SHP77 (cell line): ENCODE measurements around the gene CHCHD3.

Experiments used
- DNase-seq, 2 experiments: peaks; one replicate each; lab custom pipeline; 2025; lab: John Stamatoyannopoulos, UW

The CHCHD3 gene

GRCh38 chr7:132773527-132773956 is 308.3 kb downstream of the CHCHD3 start:
- no peak for DNase-seq

- no peak for DNase-seq
Observed at GRCh38 chr7:132771301-132771730, 310.6 kb downstream of the CHCHD3 start.

GRCh38 chr7:132770055-132770454 is 311.8 kb downstream of the CHCHD3 start:
- no peak for DNase-seq

- DNase-seq, result no peak
Observed at GRCh38 chr7:132769280-132769679, 312.6 kb downstream of the CHCHD3 start.

DNA sequence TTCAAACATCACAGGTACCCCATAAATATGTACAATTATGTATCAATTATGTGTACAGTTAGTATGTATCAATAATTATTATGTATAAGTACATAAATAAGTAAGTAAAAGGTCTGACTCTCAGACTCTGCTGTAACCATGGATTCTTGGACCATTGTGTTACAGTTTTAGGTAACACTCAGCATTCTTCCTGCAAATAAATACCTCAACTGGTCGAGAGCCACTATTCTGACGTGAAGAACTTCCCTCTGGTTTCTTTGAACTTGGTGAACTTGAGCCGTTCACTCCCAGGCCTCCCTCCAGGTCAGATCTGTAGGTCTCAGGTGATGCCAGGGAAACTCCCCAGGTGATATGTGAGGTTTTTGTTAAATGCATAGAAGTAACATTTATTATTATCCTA is 313.8 kb downstream of the CHCHD3 start:
- DNase-seq, result no peak

DNA sequence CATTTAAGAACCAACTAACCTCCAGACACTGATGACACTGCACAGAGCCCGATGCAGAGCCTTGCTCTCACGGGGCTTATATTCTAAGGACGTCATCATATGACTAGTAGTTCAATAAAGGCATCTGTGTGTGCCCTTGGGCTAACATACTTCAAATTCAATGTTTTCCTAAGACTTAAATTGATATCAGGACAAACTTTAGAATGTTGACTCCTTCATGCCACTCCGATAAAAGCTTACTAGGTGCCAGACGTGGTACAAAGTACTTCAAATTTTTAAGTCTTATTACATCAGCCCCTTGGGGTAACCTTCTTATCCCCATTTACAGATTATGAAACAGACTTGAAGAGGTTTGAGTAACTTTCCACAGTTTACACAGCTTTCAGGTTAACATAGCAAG is 314.5 kb downstream of the CHCHD3 start:
- DNase-seq, result no peak

- DNase-seq, result no peak
Observed at GRCh38 chr7:132766660-132767059, 315.2 kb downstream of the CHCHD3 start.

DNA sequence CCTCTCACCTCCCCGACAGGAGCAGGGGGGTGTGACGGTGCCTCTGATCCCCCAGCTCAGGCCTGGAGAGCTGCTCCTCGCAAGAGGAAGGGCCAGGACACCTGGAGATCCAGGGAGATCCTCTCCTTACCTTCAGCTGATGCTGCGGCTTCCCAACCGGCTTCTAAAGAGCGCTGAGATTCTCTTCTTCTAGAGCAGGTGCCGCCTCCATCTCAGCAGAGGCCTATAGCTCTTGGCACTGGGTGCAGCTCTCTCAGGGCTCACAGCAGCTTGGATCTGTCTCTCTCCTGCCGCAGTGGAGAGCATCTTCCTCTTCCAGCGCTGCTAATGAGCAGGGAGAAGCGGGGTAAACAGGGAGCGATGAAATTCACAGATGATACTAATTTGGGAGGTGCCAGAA is 316.0 kb downstream of the CHCHD3 start:
- DNase-seq, result no peak

GRCh38 chr7:132764762-132765161 is 317.1 kb downstream of the CHCHD3 start:
- DNase-seq, result no peak

GRCh38 chr7:132760866-132761265 is 321.0 kb downstream of the CHCHD3 start:
- DNase-seq, result no peak

DNA sequence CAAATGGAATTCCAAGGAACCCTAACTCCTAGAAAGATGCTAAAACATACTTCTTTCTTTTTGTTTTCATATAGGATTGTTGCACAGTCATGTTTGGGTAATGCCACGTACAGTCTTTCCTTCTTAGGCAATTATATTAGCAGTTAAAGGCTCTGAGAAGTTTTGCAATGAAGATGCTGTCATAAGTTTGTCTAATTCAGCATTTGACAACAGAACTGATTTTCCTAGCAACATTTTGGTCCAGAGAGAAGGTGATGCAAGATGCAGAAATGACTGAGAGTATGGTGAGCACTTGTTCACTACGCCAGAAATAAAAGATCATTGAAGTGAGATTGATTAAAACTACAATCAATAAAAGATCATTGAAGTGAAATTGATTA is 321.7 kb downstream of the CHCHD3 start:
- no peak for DNase-seq

DNA sequence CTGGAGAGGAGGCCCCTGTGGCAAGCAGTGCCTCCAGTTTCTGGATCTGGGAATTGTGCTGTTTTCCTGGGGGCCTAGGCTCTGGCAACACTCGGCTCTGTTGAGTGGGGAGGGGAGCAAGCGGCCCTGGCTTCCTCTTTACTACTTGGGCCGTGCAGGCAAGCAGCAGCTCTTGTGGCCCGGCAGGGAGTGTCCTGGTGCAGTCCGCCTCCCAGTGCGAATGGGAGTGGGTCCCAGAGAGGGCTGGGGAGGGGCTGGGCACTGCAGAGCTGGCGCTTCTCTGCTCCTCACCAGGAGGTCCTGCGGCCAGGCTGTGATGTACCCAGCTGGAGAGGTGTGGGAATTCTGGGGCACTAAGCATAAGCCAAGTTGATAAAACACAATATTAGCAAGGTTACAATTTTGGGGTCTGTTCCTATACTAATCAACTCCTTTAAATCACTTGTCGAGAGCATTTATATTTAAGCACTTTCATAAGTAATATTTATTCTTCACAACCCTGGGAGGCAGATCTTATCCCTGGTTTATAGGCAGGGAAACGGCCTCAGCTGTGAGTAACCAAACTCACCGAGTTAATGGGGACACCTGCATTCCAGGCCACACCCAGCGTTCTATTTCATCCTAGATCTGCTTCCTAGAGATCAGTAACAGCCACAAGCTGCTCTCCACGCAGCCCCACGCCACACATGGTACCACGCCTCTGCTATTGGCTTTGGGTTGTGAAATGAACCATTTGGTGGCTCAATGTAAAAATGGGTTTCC is 322.2 kb downstream of the CHCHD3 start:
- DNase-seq, result no peak

DNA sequence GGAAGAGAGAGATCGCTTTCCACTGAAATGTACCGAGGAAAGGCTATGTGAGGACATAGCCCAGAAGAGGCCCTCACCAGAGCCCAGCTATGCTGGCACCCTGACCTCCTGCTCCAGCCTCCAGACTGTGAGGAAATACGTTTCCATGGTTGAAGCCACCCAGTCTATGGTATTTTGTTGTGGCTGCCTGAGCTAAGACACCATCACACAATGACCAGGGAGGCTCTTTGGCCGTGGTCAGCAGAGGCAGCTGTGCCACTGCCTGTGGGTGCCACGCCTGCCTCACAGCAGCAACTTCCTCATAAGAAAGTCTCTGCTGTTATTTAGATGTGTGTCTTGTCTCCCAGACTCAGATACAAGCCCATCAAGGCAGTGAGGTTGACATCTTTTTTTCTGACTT is 322.9 kb downstream of the CHCHD3 start:
- no peak for DNase-seq

DNA sequence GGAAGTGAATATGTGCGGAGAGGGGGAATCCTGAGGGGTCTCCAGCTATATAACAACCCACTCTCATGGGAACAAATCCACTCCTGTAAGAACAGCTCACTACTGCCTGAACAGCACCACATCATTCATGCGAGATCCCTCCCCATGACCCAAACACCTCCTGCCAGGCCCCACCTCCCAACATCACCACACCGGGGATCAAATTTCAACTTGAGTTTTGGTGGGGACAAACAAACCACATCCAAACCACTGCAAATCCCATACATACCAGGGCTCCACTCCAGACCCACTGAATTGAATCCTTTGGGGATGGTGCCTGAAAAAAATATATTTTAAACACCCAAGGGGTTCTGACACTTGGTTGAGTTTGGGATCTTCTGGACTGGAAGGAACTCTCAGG is 324.1 kb downstream of the CHCHD3 start:
- no peak for DNase-seq

DNA sequence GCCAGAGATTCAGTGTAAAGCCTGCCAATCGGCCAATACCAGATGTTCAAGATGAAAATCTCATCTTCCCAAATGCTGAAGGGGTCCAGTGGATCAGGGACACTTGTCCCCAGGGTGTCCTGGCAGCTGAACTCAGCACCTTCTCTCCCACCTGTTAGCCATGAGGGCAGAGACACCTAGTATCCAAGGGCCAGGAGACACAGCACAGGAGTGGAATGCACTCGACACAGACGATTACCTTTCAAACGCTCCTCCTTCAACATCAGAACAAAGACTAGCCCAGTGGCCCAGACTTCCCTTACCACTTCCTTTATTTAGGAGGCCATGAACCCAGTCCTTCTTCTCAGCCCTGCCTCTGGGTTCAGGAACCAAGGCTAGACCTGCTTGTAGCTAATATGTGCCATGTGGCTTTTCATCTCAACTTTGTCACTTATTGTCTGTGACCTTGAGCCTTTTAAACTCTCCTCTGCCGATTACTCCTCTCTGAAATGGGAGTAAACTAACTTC is 325.4 kb downstream of the CHCHD3 start:
- DNase-seq, result no peak

DNA sequence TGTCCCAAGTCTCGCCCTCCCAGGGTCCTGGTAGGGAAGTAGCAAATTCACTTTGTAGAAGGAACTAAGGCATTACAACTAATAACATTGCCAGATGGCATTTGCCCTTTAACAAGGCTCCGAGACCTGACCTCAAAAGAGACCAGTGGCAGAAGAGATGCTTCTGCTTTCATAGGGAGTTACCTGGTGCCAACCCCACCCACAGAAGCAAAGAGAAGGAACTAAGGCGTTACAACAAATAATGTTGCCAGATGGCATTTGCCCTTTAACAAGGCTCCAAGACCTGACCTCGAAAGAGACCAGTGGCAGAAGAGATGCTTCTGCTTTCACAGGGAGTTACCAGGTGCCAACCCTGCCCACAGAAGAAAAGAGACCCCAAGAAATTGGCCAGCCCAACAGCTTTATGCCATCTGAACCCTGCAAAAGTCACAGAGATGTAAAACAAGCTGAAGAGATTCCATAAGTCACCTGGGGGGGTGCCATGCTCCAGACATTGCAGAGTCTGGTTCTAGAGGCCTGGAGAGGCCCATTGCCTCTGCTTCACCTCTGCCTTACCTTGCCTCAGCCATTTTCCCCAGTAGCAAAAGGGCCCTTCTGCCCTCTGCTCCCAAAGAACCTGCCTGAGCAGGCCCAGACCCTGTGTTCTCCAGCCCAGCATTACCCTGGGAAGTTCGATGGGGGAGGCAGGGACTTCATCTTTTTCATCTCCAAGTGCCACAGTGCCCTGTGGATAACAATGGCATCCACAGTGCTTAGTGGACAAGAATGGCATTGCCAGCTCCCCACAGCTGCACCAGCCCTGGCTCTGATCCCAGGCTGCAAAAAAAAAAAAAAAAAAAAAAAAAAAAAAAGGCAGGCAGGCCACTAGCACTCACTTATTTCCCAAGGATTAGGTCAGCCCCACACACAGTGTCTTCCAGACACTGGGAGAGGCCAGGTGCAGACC is 326.1 kb downstream of the CHCHD3 start:
- no peak for DNase-seq

- no peak for DNase-seq
Observed at GRCh38 chr7:132752431-132752830, 329.5 kb downstream of the CHCHD3 start.

GRCh38 chr7:132751244-132751647 is 330.6 kb downstream of the CHCHD3 start:
- DNase-seq, result no peak

DNA sequence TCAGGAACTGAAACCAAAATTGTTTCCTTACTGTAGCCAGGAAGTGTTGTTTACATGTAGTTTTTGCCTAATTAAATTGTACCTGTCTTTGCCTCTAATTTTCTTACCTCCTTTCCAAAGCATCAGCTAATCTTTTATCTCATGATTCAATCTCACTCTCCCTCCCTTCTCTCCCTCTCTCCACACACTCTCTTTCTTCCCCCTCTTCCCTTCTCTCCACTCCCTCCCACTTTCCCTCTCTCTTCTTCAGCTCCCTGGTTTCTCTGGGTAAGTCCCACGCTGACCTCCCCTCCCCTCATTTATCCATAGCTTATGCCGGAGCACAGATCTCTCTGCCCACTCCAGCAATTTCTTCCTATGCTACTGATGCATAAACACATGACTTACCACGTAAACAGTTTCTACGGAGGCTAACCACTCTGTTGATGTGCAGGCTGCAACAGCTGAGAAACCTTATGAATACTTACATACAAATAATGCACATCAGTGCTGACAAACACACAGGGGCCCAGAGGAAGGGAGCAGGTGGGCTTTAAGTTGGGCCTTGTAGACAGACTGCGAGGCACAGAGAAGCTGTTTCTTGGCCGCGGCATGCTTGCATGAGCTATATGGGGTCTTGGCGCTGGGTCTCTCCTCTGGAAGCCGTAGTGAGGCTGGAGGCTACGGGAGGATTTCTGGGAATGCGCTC is 331.2 kb downstream of the CHCHD3 start:
- no peak for DNase-seq

- no peak for DNase-seq
Observed at GRCh38 chr7:132750096-132750495, 331.8 kb downstream of the CHCHD3 start.

GRCh38 chr7:132745510-132745909 is 336.4 kb downstream of the CHCHD3 start:
- no peak for DNase-seq

DNA sequence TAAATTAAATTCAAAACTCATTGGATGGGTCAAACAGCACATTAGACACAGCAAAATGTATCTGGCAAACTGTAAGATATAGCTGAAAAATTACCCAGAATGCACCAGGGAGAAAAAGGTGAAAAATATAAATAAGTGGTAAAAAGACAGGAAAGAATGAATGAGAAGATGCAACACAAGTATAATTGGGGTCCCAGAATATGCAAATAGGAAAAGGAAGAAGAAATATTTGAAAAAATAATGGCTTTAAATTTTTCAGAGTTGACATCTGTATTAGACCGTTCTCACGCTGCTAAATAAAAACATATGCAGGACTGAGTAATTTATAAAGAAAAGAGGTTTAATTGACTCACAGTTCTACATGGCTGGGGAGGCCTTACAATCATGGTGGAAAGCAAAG is 337.9 kb downstream of the CHCHD3 start:
- no peak for DNase-seq
